Psoas muscle (tissue), 8 donors: Measurements from ENCODE around the gene TNRC6B. TPM values are rescaled to one million over a fixed set of nuclear protein-coding genes. Genes with fewer than 3 reads are reported as not detected.
"Not testable (repeated sequence)": the region's sequence is repeated elsewhere in the genome, so short reads cannot be mapped to it uniquely, and the experiment has no call there.

Experiments used
- ATAC-seq, 4 donors: fragments of 200-7000 bp; cut with Tn5 transposase; one replicate each; pipeline ENCODE4 v1.9.1; 2020; ENCODE audit warnings: moderate library complexity in 3 of 4, mild to moderate bottlenecking in 2 of 4
- DNase-seq, 2 donors: peaks; one replicate each; pipeline ENCODE4 v3.0.0-alpha.2; 2020
- H3K27ac ChIP-seq: fragments of 200-600 bp; one replicate; pipeline ENCODE4 v1.8.0; 2022
- H3K27me3 ChIP-seq, 3 donors: fragments of 200-600 bp in 1 of 3; one replicate each; pipeline versions ENCODE4 v1.6.1 to v1.8.0; 2013 to 2022; ENCODE audit warnings: low read length in 2 of 3, mild to moderate bottlenecking in 2 of 3, moderate library complexity in 1 of 3; ENCODE audit not compliant: insufficient read depth in 3 of 3
- H3K36me3 ChIP-seq, 2 donors: fragments of 200-600 bp in 1 of 2; one replicate each; pipeline versions ENCODE4 v1.6.1 to v1.8.0; 2013 to 2022; ENCODE audit warnings: low read depth in 1 of 2, mild to moderate bottlenecking in 1 of 2, moderate library complexity in 1 of 2; ENCODE audit not compliant: insufficient read depth in 1 of 2
- H3K4me1 ChIP-seq: fragments of 200-600 bp; one replicate; pipeline ENCODE4 v1.8.0; 2022
- H3K4me3 ChIP-seq: fragments of 200-600 bp; one replicate; pipeline ENCODE4 v1.8.0; 2022; ENCODE audit warnings: mild to moderate bottlenecking
- H3K9me3 ChIP-seq: fragments of 200-600 bp; one replicate; pipeline ENCODE4 v1.8.0; 2022
- CTCF ChIP-seq: fragments of 200-600 bp; IDR thresholded peaks from one replicate; pipeline ENCODE4 v1.8.0; 2022; ENCODE audit warnings: antibody characterized with exemption
- WGBS, 3 donors: extraction: QIAGEN DNeasy Blood & Tissue Kit; methylation state at CpG; one replicate each; pipeline versions ENCODE4 v1.1.6 to v1.1.7; 2013; 5-methylcytosine and 5-hydroxymethylcytosine counted together
- intact Hi-C, 2 donors: fragments of 100-400 bp; cut with DNase I; formaldehyde crosslinking; loops; one replicate each; pipeline versions ENCODE4 v1.11.0 to v1.14.2; 2022
- polyA plus RNA-seq, 3 donors: library from polyadenylated mRNA; stranded (reverse); fragments of 200-250 nt; gene quantifications; one replicate each; pipeline ENCODE4 v1.2.3, GENCODE V29; 2013
- total RNA-seq, 4 donors: library from RNA; stranded (reverse); fragmentation: NEBNext Ultra II Directional in 2 of 4; extraction: Animal tissue kit (Norgen Biotek cat#: 25700) in 2 of 4; gene quantifications; one replicate each; pipeline versions ENCODE4 v1.2.1 to v1.2.4, GENCODE V29; 2021 to 2023
- donor health status: healthy with polysubstance abuse.
- donor health status: DM: no; HTN: no; CAD: no; lungs with moderate emphysema.
- donor health status: Bipolar disorder and iron deficiency.
- donor health status: healthy.
- donor health status: DM: yes; HTN: yes; CAD: no.
- donor health status: DM: no; HTN: no; CAD: no.
- donor health status: DM: no; HTN: no; CAD: no.
- donor health status: DM: yes; HTN: yes; CAD: no.

TNRC6B gene
- total and polyA plus RNA-seq, 7 donors: 2.2 to 49.4 (median 27.9) TPM

- Histone ChIP-seq H3K9me3 (no peaks in the 10 kb centered on the region), H3K36me3 (peaks cover 9 to 85% of the 10 kb centered on the region in 2 donors), H3K4me3 (no peak overlapping the region), H3K27ac (no peak overlapping the region), H3K4me1 (peaks cover 19% of the 10 kb centered on the region), H3K27me3 (no peaks in the 10 kb centered on the region)
- no peak for TF ChIP-seq CTCF
- DNase-seq (no peak), ATAC-seq (no peak)
- intact Hi-C loops: no loop called here
- WGBS, 3 donors: 71 to 90% (median 89%) methylated on average over 6 of the region's 6 CpGs
These were observed 131.4 kb downstream of the TNRC6B start for GRCh38 chr22:40308999-40309573.

DNA sequence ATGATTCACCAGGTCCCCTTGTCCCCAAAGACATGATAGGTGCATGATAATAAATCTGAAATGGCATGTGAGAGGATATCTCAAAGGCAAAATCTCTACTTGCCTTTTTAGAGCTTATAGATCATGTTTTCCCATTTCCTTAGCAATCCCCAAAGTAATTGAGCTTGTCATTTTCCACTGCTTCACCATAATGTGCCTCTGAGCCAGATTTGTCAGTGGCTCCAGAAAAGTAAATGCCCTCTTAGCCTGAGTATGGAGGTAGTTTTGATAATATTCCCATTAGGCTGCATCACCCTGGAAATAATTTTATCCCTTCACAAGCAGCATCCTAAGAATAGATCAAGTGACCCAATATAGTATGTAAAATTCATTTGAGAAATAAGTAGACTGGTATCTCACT lies 131.9 kb downstream of the TNRC6B start:
- intact Hi-C loops: no loop called here
- ATAC-seq: no peak
- H3K27ac ChIP-seq: no peak overlapping the region

DNA sequence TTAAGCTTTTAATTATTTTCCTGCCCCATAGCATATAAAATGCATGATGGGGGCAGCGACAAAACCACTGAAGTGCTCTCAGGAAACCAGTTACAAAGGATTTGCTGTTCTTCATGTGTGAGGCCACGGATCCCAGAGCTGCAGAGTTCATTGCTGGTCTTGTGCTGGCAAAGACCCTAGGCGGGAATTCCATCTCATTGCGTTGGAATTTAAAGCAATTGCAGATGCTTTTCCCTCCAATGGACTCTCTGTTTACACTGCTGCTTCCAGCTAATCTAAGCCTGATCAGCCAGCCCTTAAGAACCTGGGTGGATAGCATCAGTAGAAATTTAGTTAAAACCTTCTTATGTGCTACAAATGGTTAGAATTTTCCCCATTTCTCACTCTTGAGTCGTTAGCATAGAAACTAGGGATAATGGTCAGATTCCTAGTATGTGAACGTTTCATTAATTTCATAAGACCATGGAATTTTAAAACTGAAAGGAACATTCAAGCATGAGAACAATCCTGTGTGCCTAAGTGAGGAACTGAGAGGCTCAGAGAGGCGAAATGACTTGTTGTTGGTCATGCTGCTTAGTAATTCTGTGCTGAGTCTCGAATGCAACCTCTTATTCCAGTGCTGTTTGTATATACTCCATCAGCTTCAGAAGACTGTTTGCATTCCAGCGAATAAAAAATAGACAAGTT lies 132.5 kb downstream of the TNRC6B start:
- H3K4me3 ChIP-seq: no peak overlapping the region
- ATAC-seq (peak in 1 of 4 donors; percentile 35), DNase-seq (no peak)
- peaks cover 9 to 92% of the 10 kb centered on the region in 2 donors for H3K36me3 ChIP-seq
- H3K27ac ChIP-seq: no peak overlapping the region
- peaks cover 19% of the 10 kb centered on the region for H3K4me1 ChIP-seq
- WGBS, 3 donors: 65 to 73% (median 71%) methylated on average over 9 of the region's 9 CpGs
- H3K9me3 ChIP-seq: no peaks in the 10 kb centered on the region
- TF ChIP-seq CTCF: no peak
- H3K27me3 ChIP-seq: no peaks in the 10 kb centered on the region
- intact Hi-C loops: no loop called here

More for the DNA sequence above, 131.9 kb downstream of the TNRC6B start:
- no peaks in the 10 kb centered on the region for H3K27me3 ChIP-seq
- peaks cover 11 to 90% of the 10 kb centered on the region in 2 donors for H3K36me3 ChIP-seq
- no peaks in the 10 kb centered on the region for H3K9me3 ChIP-seq
- TF ChIP-seq CTCF: no peak
- H3K4me1 ChIP-seq: peaks cover 19% of the 10 kb centered on the region
- no peak for DNase-seq
- no peak overlapping the region for H3K4me3 ChIP-seq

DNA sequence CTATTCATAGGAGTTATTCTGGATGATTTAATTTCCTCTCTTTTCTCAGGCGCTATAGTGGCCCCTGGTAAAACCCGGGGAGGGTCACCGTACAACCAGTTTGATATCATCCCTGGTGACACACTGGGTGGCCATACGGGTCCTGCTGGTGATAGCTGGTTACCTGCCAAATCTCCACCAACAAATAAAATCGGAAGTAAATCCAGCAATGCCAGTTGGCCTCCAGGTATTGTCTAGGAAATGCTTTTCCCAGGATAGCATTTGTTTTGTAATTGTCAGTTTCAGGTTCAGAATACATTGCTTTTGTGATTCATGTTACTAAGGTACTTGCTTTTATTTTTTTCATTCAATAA lies 133.0 kb downstream of the TNRC6B start:
- no peak for ATAC-seq
- H3K27ac ChIP-seq: no peak overlapping the region

DNA sequence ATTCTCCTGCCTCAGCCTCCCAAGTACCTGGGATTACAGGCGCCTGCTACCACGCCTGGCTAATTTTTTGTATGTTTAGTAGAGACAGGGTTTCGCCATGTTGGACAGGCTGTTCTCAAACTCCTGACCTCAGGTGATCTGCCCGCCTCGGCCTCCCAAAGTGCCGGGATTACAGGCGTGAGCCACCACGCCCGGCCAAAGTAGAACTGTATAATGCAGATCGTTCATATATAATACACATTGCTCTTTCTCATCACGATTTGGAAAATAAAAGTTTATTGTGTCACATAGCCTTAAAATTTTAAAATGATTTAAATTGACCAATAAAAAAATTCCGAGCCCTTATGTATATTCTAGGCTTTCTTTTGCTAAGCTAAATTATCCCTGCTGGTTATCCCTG lies 133.9 kb downstream of the TNRC6B start:
- intact Hi-C loops, ATAC-seq, H3K27me3 ChIP-seq, DNase-seq, H3K9me3 ChIP-seq, H3K27ac ChIP-seq, H3K4me3 ChIP-seq: not testable (repeated sequence)
- 90 to 97% (median 97%) methylated on average over 12 of the region's 12 CpGs for WGBS, 3 donors
- peaks cover 11 to 96% of the 10 kb centered on the region in 2 donors for H3K36me3 ChIP-seq
- peaks cover 19% of the 10 kb centered on the region for H3K4me1 ChIP-seq

More for the DNA sequence above, 133.0 kb downstream of the TNRC6B start:
- peaks cover 9 to 92% of the 10 kb centered on the region in 2 donors for H3K36me3 ChIP-seq
- no peak for DNase-seq
- no peaks in the 10 kb centered on the region for H3K27me3 ChIP-seq
- H3K9me3 ChIP-seq: no peaks in the 10 kb centered on the region
- 77 to 88% (median 77%) methylated on average over 5 of the region's 5 CpGs for WGBS, 3 donors
- H3K4me3 ChIP-seq: no peak overlapping the region
- TF ChIP-seq CTCF: no peak
- H3K4me1 ChIP-seq: peaks cover 19% of the 10 kb centered on the region
- intact Hi-C loops: no loop called here
